SK-N-SH (cell line): Measurements from ENCODE around the gene GATC. TPM values are rescaled to one million over a fixed set of nuclear protein-coding genes. Genes with fewer than 3 reads are reported as not detected.

Source experiments
- CTCF ChIA-PET: fragments of 300-600, 350-600 bp; formaldehyde crosslinking; extraction: SDS; loops from one replicate; lab custom pipeline; 2021; lab: Yijun Ruan, JAX
- POLR2A ChIA-PET: fragments of 350-600 bp; sonication (Branson Sonifier 250); formaldehyde crosslinking; extraction: SDS; loops from one replicate; lab custom pipeline; 2020; ENCODE audit warnings: antibody characterized with exemption, inconsistent platforms; lab: Yijun Ruan, JAX
- DNase-seq: peaks from one replicate; pipeline ENCODE4 v3.0.0; 2012
- H2AFZ ChIP-seq: fragments of 200-600 bp; sonication (generic); 2 replicates; pipeline ENCODE4 v1.8.1; 2016; ENCODE audit warnings: antibody characterized with exemption, mild to moderate bottlenecking, low read depth
- H3F3A ChIP-seq: fragments of 200-600 bp; sonication (generic); replicated peaks from 2 replicates; pipeline ENCODE3; 2016; ENCODE audit warnings: antibody characterized with exemption, mild to moderate bottlenecking; ENCODE audit not compliant: insufficient read depth
- H3K27ac ChIP-seq, 2 experiments: fragments of 200-500 bp in 1 of 2; fragments of 200-600 bp in 1 of 2; sonication (Bioruptor generic) in 1 of 2; sonication (generic), shearing (Covaris generic) in 1 of 2; 2 replicates each; pipeline versions ENCODE4 v1.5.1 to v1.6.1; 2014 to 2016; ENCODE audit warnings: low read depth in 2 of 2, inconsistent platforms in 1 of 2, low read length in 1 of 2, mild to moderate bottlenecking in 1 of 2, mixed read lengths in 1 of 2
- H3K27me3 ChIP-seq: fragments of 200-600 bp; sonication (generic), shearing (Covaris generic); 2 replicates; pipeline ENCODE4 v1.6.1; 2016; ENCODE audit warnings: mixed run types; ENCODE audit not compliant: insufficient read depth
- H3K36me3 ChIP-seq, 2 experiments: fragments of 200-500 bp in 1 of 2; fragments of 200-600 bp in 1 of 2; sonication (Bioruptor generic) in 1 of 2; sonication (generic) in 1 of 2; replicated peaks in 1 of 2; 2 replicates each; pipeline versions ENCODE3 to v1.5.1; 2014 to 2016; ENCODE audit warnings: low read length in 1 of 2, mild to moderate bottlenecking in 1 of 2; ENCODE audit not compliant: insufficient read depth in 2 of 2, control insufficient read depth in 1 of 2
- H3K4me1 ChIP-seq, 2 experiments: fragments of 200-500 bp in 1 of 2; fragments of 200-600 bp in 1 of 2; sonication (Bioruptor generic) in 1 of 2; sonication (generic), shearing (Covaris generic) in 1 of 2; 2 replicates each; pipeline versions ENCODE4 v1.5.1 to v1.6.1; 2014 to 2016; ENCODE audit warnings: low read depth in 1 of 2, low read length in 1 of 2, mixed run types in 1 of 2; ENCODE audit not compliant: insufficient read depth in 2 of 2, control insufficient read depth in 1 of 2
- H3K4me2 ChIP-seq: fragments of 200-600 bp; sonication (generic), shearing (Covaris generic); 2 replicates; pipeline ENCODE4 v1.6.1; 2017; ENCODE audit warnings: mixed run types
- H3K4me3 ChIP-seq, 2 experiments: fragments of 200-500 bp in 1 of 2; fragments of 200-600 bp in 1 of 2; sonication (Bioruptor generic) in 1 of 2; sonication (generic), shearing (Covaris generic) in 1 of 2; 2 replicates each; pipeline versions ENCODE4 v1.5.1 to v1.8.1; 2014 to 2016; ENCODE audit warnings: low read depth in 2 of 2, inconsistent platforms in 1 of 2, low read length in 1 of 2, mild to moderate bottlenecking in 1 of 2, mixed read lengths in 1 of 2, moderate library complexity in 1 of 2
- H3K79me2 ChIP-seq: fragments of 200-600 bp; sonication (generic); 2 replicates; pipeline ENCODE4 v1.8.1; 2017; ENCODE audit warnings: mild to moderate bottlenecking; ENCODE audit not compliant: insufficient read depth
- H3K9ac ChIP-seq: fragments of 200-600 bp; sonication (generic); 2 replicates; pipeline ENCODE4 v1.6.1; 2017; ENCODE audit warnings: mixed run types
- H3K9me2 ChIP-seq: fragments of 200-600 bp; sonication (generic); 2 replicates; pipeline ENCODE4 v1.6.1; 2017; ENCODE audit warnings: mixed run types
- H3K9me3 ChIP-seq: fragments of 200-600 bp; sonication (generic); 2 replicates; pipeline ENCODE4 v1.6.1; 2017; ENCODE audit warnings: mixed run types, mild to moderate bottlenecking, moderate library complexity
- H4K20me1 ChIP-seq: fragments of 200-600 bp; sonication (generic); 2 replicates; pipeline ENCODE4 v1.6.1; 2017; ENCODE audit warnings: mild to moderate bottlenecking, mixed run types; ENCODE audit not compliant: insufficient read depth
- CTCF ChIP-seq: fragments of 200-600 bp; sonication (generic); IDR thresholded peaks from 2 replicates; pipeline ENCODE4 v1.6.1; 2017; ENCODE audit warnings: antibody characterized with exemption, mild to moderate bottlenecking, moderate library complexity
- FOXJ3 ChIP-seq: sonication (generic); formaldehyde crosslinking; IDR thresholded peaks from 2 replicates; pipeline ENCODE4 v1.5.1; 2020; ENCODE audit warnings: mild to moderate bottlenecking, missing genetic modification reagents
- GABPA ChIP-seq: IDR thresholded peaks from 2 replicates; pipeline ENCODE4 v1.4.0; 2012; ENCODE audit warnings: low read depth, mild to moderate bottlenecking
- GATA2 ChIP-seq: sonication (generic); formaldehyde crosslinking; IDR thresholded peaks from 2 replicates; pipeline ENCODE4 v1.5.0; 2020; ENCODE audit warnings: mild to moderate bottlenecking, missing genetic modification reagents
- MEF2A ChIP-seq: IDR thresholded peaks from 2 replicates; pipeline ENCODE4 v1.4.0; 2012; ENCODE audit warnings: low read depth, borderline replicate concordance
- MXI1 ChIP-seq: IDR thresholded peaks from 2 replicates; pipeline ENCODE4 v1.6.1; 2012; ENCODE audit warnings: mild to moderate bottlenecking, low read depth, low read length, improper control_type of control experiment
- NRF1 ChIP-seq: IDR thresholded peaks from 2 replicates; pipeline ENCODE4 v1.6.1; 2012; ENCODE audit warnings: low read depth, mild to moderate bottlenecking, low read length
- PBX3 ChIP-seq: IDR thresholded peaks from 2 replicates; pipeline ENCODE4; 2012
- RCOR1 ChIP-seq: fragments of 150-350 bp; IDR thresholded peaks from 2 replicates; pipeline ENCODE4 v1.6.1; 2017; ENCODE audit warnings: antibody characterized with exemption, low read length
- REST ChIP-seq: IDR thresholded peaks from 2 replicates; pipeline ENCODE4 v1.6.1; 2012; ENCODE audit warnings: mild to moderate bottlenecking, low read depth, low read length, moderate library complexity
- SMC3 ChIP-seq: IDR thresholded peaks from 2 replicates; pipeline ENCODE4 v1.6.1; 2012; ENCODE audit warnings: low read depth, low read length, improper control_type of control experiment
- YY1 ChIP-seq: IDR thresholded peaks from 2 replicates; pipeline ENCODE4 v1.4.0; 2012; ENCODE audit warnings: low read depth, mild to moderate bottlenecking
- ZBTB33 ChIP-seq: IDR thresholded peaks from 2 replicates; pipeline ENCODE4 v1.4.0; 2012; ENCODE audit warnings: low read depth, borderline replicate concordance
- WGBS: methylation state at CpG from one replicate; pipeline ENCODE4 v1.1.6; 2017; ENCODE audit warnings: low lambda C conversion rate; 5-methylcytosine and 5-hydroxymethylcytosine counted together
- polyA plus RNA-seq, 3 experiments: library from polyadenylated mRNA; depleted of rRNA; stranded (reverse); fragments of >200 nt; gene quantifications; 2 replicates each; pipeline ENCODE4 v1.2.3, GENCODE V29; 2012

The GATC gene
- polyA plus RNA-seq, 1 of the 3 experiments (the other 2 are of a cell fraction) = 10.6 TPM

GRCh38 chr12:120490833-120491512 lies 44.7 kb downstream of the GATC start:
- 94% methylated on average over 2 of the region's 2 CpGs for WGBS
- Histone ChIP-seq H3K4me3 (no peak overlapping the region), H2AFZ (no peak overlapping the region), H3K9me3 (no peaks in the 10 kb centered on the region), H3K27me3 (no peaks in the 10 kb centered on the region), H3K4me2 (no peak overlapping the region), H3K4me1 (peaks cover 0 to 11% of the 10 kb centered on the region in 2 experiments; a peak in 1 of 4 replicates), H3F3A (no peaks in the 10 kb centered on the region), H3K9ac (no peak overlapping the region), H3K27ac (no peak overlapping the region), H3K36me3 (peaks cover 0 to 11% of the 10 kb centered on the region in 2 experiments), H3K9me2 (no peaks in the 10 kb centered on the region), H4K20me1 (no peaks in the 10 kb centered on the region), H3K79me2 (peaks cover 20% of the 10 kb centered on the region)
- CTCF ChIA-PET = interaction anchor here (2.0 to 3.6 kb wide), 2 partner anchors 22 to 61 kb away, joined by 5 to 18 read pairs; partner anchors contain the start of gene SRSF9
- POLR2A ChIA-PET = interaction anchor here (1.5 kb wide), 1 partner anchor 27 kb away, joined by 3 read pairs; no protein-coding TSS in a partner anchor
- DNase-seq = no peak
- TF ChIP-seq GABPA (no peak), NRF1 (no peak), REST (no peak), GATA2 (CRISPR knock-in tag) (no peak), MEF2A (no peak), ZBTB33 (no peak), MXI1 (no peak), CTCF (no peak), FOXJ3 (CRISPR knock-in tag) (no peak), SMC3 (no peak), YY1 (no peak), RCOR1 (no peak), PBX3 (no peak)
